HL-60 (cell line): ENCODE measurements around the gene LAMA3.

Source experiments
- GABPA ChIP-seq: IDR thresholded peaks from 2 replicates; pipeline ENCODE4 v1.6.1; 2012; ENCODE audit warnings: low read depth
- POLR2AphosphoS5 ChIP-seq: IDR thresholded peaks from 2 replicates; pipeline ENCODE4 v1.6.1; 2012; ENCODE audit warnings: low read depth
- REST ChIP-seq: IDR thresholded peaks from 2 replicates; pipeline ENCODE4 v1.6.1; 2012; ENCODE audit warnings: low read depth; ENCODE audit not compliant: insufficient replicate concordance
- SPI1 ChIP-seq: IDR thresholded peaks from 2 replicates; pipeline ENCODE4 v1.6.1; 2012; ENCODE audit warnings: low read depth, mild to moderate bottlenecking, borderline replicate concordance
- TF ChIP-seq, protein P1 (sequence below): IDR thresholded peaks from one replicate; pipeline ENCODE4 v1.5.1; 2011; ENCODE audit warnings: low read length, control low read depth, inconsistent platforms; ENCODE audit not compliant: insufficient read depth

GRCh38 chr18:23701544-23702064 lies 12.4 kb downstream of the LAMA3 start:
- TF ChIP-seq, protein P1, sequence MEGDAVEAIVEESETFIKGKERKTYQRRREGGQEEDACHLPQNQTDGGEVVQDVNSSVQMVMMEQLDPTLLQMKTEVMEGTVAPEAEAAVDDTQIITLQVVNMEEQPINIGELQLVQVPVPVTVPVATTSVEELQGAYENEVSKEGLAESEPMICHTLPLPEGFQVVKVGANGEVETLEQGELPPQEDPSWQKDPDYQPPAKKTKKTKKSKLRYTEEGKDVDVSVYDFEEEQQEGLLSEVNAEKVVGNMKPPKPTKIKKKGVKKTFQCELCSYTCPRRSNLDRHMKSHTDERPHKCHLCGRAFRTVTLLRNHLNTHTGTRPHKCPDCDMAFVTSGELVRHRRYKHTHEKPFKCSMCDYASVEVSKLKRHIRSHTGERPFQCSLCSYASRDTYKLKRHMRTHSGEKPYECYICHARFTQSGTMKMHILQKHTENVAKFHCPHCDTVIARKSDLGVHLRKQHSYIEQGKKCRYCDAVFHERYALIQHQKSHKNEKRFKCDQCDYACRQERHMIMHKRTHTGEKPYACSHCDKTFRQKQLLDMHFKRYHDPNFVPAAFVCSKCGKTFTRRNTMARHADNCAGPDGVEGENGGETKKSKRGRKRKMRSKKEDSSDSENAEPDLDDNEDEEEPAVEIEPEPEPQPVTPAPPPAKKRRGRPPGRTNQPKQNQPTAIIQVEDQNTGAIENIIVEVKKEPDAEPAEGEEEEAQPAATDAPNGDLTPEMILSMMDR = no peak
- TF ChIP-seq GABPA (no peak), POLR2AphosphoS5 (no peak), REST (no peak), SPI1 (no peak)
